GM19238 (cell line): ENCODE data around the gene DLK2.
A peak's percentile ranks its signal among the peaks of the same experiment; 100 is the strongest.
"Not testable (repeated sequence)": the region's sequence is repeated elsewhere in the genome, so short reads cannot be mapped to it uniquely, and the experiment has no call there.

ENCODE experiments used
- DNase-seq: peaks from one replicate; pipeline ENCODE4 v3.0.0; 2011; ENCODE audit warnings: low spot score; ENCODE audit not compliant: insufficient read length

The DLK2 gene

GRCh38 chr6:43455531-43456428, at the start of gene DLK2:
TSS of gene DLK2 (minus strand) at chr6:43455548. CDS start at chr6:43454825, 723 bp downstream.
- peak; percentile 40 for DNase-seq

GRCh38 chr6:43503443-43503842, 48.1 kb upstream of the DLK2 start:
- DNase-seq = no peak

GRCh38 chr6:43502666-43503065, 47.3 kb upstream of the DLK2 start:
- no peak for DNase-seq

GRCh38 chr6:43500921-43501320, 45.6 kb upstream of the DLK2 start:
- no peak for DNase-seq

- no peak for DNase-seq
Measured at GRCh38 chr6:43499028-43499815, 43.9 kb upstream of the DLK2 start.

GRCh38 chr6:43498291-43498690, 42.9 kb upstream of the DLK2 start:
- DNase-seq = not testable (repeated sequence)

- DNase-seq = no peak
Measured at GRCh38 chr6:43497689-43498088, 42.3 kb upstream of the DLK2 start.

GRCh38 chr6:43497129-43497396, 41.7 kb upstream of the DLK2 start:
- no peak for DNase-seq

- no peak for DNase-seq
Measured at GRCh38 chr6:43496370-43497128, 41.2 kb upstream of the DLK2 start.

- no peak for DNase-seq
Measured at GRCh38 chr6:43495409-43495941, 40.1 kb upstream of the DLK2 start.

GRCh38 chr6:43494766-43495165, 39.4 kb upstream of the DLK2 start:
- no peak for DNase-seq

GRCh38 chr6:43494321-43494720, 39.0 kb upstream of the DLK2 start:
- no peak for DNase-seq

GRCh38 chr6:43493833-43494232, 38.5 kb upstream of the DLK2 start:
- DNase-seq = no peak

- no peak for DNase-seq
Measured at GRCh38 chr6:43493230-43493629, 37.9 kb upstream of the DLK2 start.

GRCh38 chr6:43492673-43493072, 37.3 kb upstream of the DLK2 start:
- DNase-seq = no peak

GRCh38 chr6:43491750-43492661, 36.7 kb upstream of the DLK2 start:
- no peak for DNase-seq

- DNase-seq = no peak
Measured at GRCh38 chr6:43490523-43490939, 35.2 kb upstream of the DLK2 start.

- no peak for DNase-seq
Measured at GRCh38 chr6:43489277-43490072, 34.1 kb upstream of the DLK2 start.

- DNase-seq = no peak
Measured at GRCh38 chr6:43488667-43489276, 33.4 kb upstream of the DLK2 start.
